Endothelial cell of umbilical vein (primary cell): ENCODE results near the gene LTBP1. TPM values are rescaled to one million over a fixed set of nuclear protein-coding genes. Genes with fewer than 3 reads are reported as not detected.

Experiments used
- BruUV-seq: library from RNA; stranded (reverse); fragments of 400-500 nt; replicated peaks from 2 replicates; lab custom pipeline; 2021; lab: Mats Ljungman, UMichigan
- CTCF ChIA-PET: fragments of 300-600, 350-600 bp; sonication (Branson Sonifier 250); formaldehyde crosslinking; loops from one replicate; lab custom pipeline; 2021; ENCODE audit warnings: antibody characterized with exemption, inconsistent platforms; lab: Charles Lee
- POLR2A ChIA-PET: fragments of 300-600, 350-600 bp; sonication (Branson Sonifier 250); formaldehyde crosslinking; loops from one replicate; lab custom pipeline; 2021; ENCODE audit warnings: antibody characterized with exemption, inconsistent platforms; lab: Charles Lee
- DNase-seq: peaks from one replicate; pipeline ENCODE4 v3.0.0-alpha.2; 2011; ENCODE audit warnings: low read depth, low spot score
- FAIRE-seq: peaks from 2 replicates; lab custom pipeline; 2011; peaks lifted over from hg19 to GRCh38; lab: Jason Lieb, UNC
- H2AFZ ChIP-seq: 2 replicates; pipeline ENCODE4 v1.6.0; 2012; ENCODE audit warnings: low read depth, low read length, control low read depth, inconsistent platforms
- H3K27ac ChIP-seq: 2 replicates; pipeline ENCODE4 v1.5.1; 2011; ENCODE audit warnings: low read depth, mild to moderate bottlenecking, control low read depth, low read length, moderate library complexity; ENCODE audit not compliant: insufficient read depth
- H3K27me3 ChIP-seq, 2 experiments: 2 replicates each; pipeline versions ENCODE4 v1.6.0 to v1.6.1; 2011; ENCODE audit warnings: low read length in 2 of 2, mixed read lengths in 1 of 2; ENCODE audit not compliant: control insufficient read depth in 2 of 2, insufficient read depth in 2 of 2
- H3K36me3 ChIP-seq, 2 experiments: 2 replicates in 1 of 2; 3 replicates in 1 of 2; pipeline ENCODE4 v1.5.1; 2011; ENCODE audit warnings: low read length in 2 of 2, mild to moderate bottlenecking in 1 of 2, moderate library complexity in 1 of 2; ENCODE audit not compliant: control insufficient read depth in 2 of 2, insufficient read depth in 2 of 2; ENCODE audit errors: extremely low read depth in 1 of 2
- H3K4me1 ChIP-seq: 3 replicates; pipeline ENCODE4 v1.5.1; 2011; ENCODE audit warnings: mild to moderate bottlenecking, low read length; ENCODE audit not compliant: control insufficient read depth, insufficient read depth; ENCODE audit errors: extremely low read depth
- H3K4me2 ChIP-seq: 2 replicates; pipeline ENCODE4 v1.6.1; 2011; ENCODE audit warnings: low read length, control low read depth, mixed read lengths; ENCODE audit not compliant: insufficient read depth
- H3K4me3 ChIP-seq, 3 experiments: fragments of 200-600 bp in 1 of 3; sonication (generic), shearing (Covaris generic) in 1 of 3; replicated peaks in 1 of 3; 2 replicates each; pipeline ENCODE4 v1.5.1; 2011 to 2016; ENCODE audit warnings: control low read depth in 3 of 3, low read length in 3 of 3, mild to moderate bottlenecking in 2 of 3, inconsistent platforms in 1 of 3, low read depth in 1 of 3, moderate library complexity in 1 of 3; ENCODE audit not compliant: insufficient read depth in 1 of 3
- H3K79me2 ChIP-seq: 2 replicates; pipeline ENCODE4 v1.6.0; 2012; ENCODE audit warnings: low read length, inconsistent platforms; ENCODE audit not compliant: control insufficient read depth, insufficient read depth
- H3K9ac ChIP-seq: replicated peaks from 2 replicates; pipeline ENCODE3; 2011; ENCODE audit warnings: low read length, control low read depth; ENCODE audit not compliant: insufficient read depth; ENCODE audit errors: extremely low read depth
- H3K9me1 ChIP-seq: replicated peaks from 3 replicates; pipeline ENCODE4 v1.6.0; 2011; ENCODE audit warnings: mild to moderate bottlenecking, low read length; ENCODE audit not compliant: control insufficient read depth, insufficient read depth; ENCODE audit errors: extremely low read depth
- H3K9me3 ChIP-seq: replicated peaks from 2 replicates; pipeline ENCODE4 v1.5.1; 2012; ENCODE audit warnings: low read length, inconsistent platforms; ENCODE audit not compliant: control insufficient read depth, insufficient read depth
- H4K20me1 ChIP-seq: replicated peaks from 2 replicates; pipeline ENCODE3; 2011; ENCODE audit warnings: mild to moderate bottlenecking, low read length; ENCODE audit not compliant: control insufficient read depth, insufficient read depth; ENCODE audit errors: extremely low read depth
- EZH2 ChIP-seq: IDR thresholded peaks from 2 replicates; pipeline ENCODE4 v1.6.1; 2012; ENCODE audit warnings: borderline replicate concordance, low read depth, mild to moderate bottlenecking, moderate library complexity, low read length, inconsistent platforms; ENCODE audit not compliant: severe bottlenecking
- GATA2 ChIP-seq: IDR thresholded peaks from 2 replicates; pipeline ENCODE4 v1.7.0; 2011; ENCODE audit warnings: low read depth, mild to moderate bottlenecking, moderate library complexity, mixed read lengths, low read length; ENCODE audit not compliant: insufficient read length, insufficient read depth
- JUN ChIP-seq: IDR thresholded peaks from 2 replicates; pipeline ENCODE4 v1.6.1; 2011; ENCODE audit warnings: borderline replicate concordance, low read depth; ENCODE audit not compliant: insufficient read length, insufficient read depth
- MYC ChIP-seq: IDR thresholded peaks from one replicate; pipeline ENCODE4 v1.6.1; 2011; ENCODE audit warnings: mild to moderate bottlenecking, low read depth, low read length
- POLR2A ChIP-seq: IDR thresholded peaks from 2 replicates; pipeline ENCODE4 v1.6.1; 2012; ENCODE audit warnings: low read depth, mild to moderate bottlenecking, control low read depth, low read length
- POLR2AphosphoS5 ChIP-seq: IDR thresholded peaks from 2 replicates; pipeline ENCODE4 v1.6.1; 2012; ENCODE audit warnings: low read depth, mild to moderate bottlenecking, control low read depth, low read length, moderate library complexity; ENCODE audit not compliant: insufficient read depth
- dilution Hi-C: fragments of 300-500 bp; cut with MboI; formaldehyde crosslinking; loops from one replicate; pipeline ENCODE4 v1.15.0; 2019; ENCODE audit warnings: low sequenced_read_pairs; ENCODE audit not compliant: extremely low pct_ligation_motif_present
- intact Hi-C: fragments of 100-400 bp; cut with micrococcal nuclease; formaldehyde crosslinking; loops from one replicate; pipeline ENCODE4 v1.10.0; 2022
- polyA plus RNA-seq, 4 experiments: library from polyadenylated mRNA; depleted of rRNA in 3 of 4; stranded (reverse) in 3 of 4; unstranded in 1 of 4; fragments of >200 nt; gene quantifications; 2 replicates each; pipeline versions ENCODE4 v1.2.1 to v1.2.3, GENCODE V29; 2011 to 2012; ENCODE audit warnings: missing spikeins in 1 of 4
- total RNA-seq: library from RNA; stranded (reverse); gene quantifications from 2 replicates; pipeline ENCODE4 v1.2.3, GENCODE V29; 2021
- TF ChIP-seq, protein P1 (sequence below), 2 donors: IDR thresholded peaks; 1 replicate in 1 of 2; 2 replicates in 1 of 2; pipeline ENCODE4 v1.5.1; 2011; ENCODE audit warnings: low read length in 2 of 2, mild to moderate bottlenecking in 2 of 2, moderate library complexity in 2 of 2, control low read depth in 1 of 2, inconsistent platforms in 1 of 2, low read depth in 1 of 2; ENCODE audit not compliant: insufficient read depth in 1 of 2; ENCODE audit errors: extremely low read depth in 1 of 2

LTBP1 gene
- total and polyA plus RNA-seq, 2 donors (not counting 3 experiments of a cell fraction or from before 2014, with no cell fraction given), result 57.4 to 68.2 TPM

DNA sequence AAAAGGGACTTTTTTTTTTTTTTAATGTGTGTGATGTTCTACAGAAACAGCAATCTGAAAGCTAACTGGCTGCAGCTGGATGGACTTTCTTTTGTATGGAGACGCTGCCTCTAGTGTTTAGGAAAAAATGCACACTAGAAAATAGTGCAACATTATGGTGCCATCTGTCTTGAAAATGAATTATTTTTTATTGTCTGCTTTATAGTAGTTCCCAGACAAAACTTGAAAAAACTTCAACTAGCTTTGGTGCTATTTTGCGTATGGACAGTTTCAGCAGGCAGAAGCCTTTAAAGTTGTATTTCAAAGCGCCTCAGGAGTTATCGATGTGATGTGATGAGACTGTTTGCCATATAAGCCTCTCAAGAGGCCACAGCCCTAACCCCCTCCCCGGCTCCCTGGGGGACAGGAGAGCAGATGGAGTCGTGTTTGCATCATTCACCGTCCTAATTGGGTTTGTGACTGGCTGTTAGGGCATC, 86.9 kb downstream of the LTBP1 start:
- POLR2A ChIA-PET, result no interaction called here
- H3K4me3 ChIP-seq, result no peak overlapping the region

More for the DNA sequence above, 86.9 kb downstream of the LTBP1 start:
- intact Hi-C loops, result loop anchor here (1.0 to 5.0 kb wide), 3 partner anchors 53 to 339 kb away; no protein-coding TSS in a partner anchor
- Histone ChIP-seq H3K4me2 (no peak overlapping the region), H4K20me1 (no peaks in the 10 kb centered on the region), H3K9me3 (no peaks in the 10 kb centered on the region), H3K9ac (peak overlapping the region; percentile 31), H3K9me1 (no peaks in the 10 kb centered on the region), H3K27ac (no peak overlapping the region), H3K4me1 (peaks cover 15% of the 10 kb centered on the region), H3K79me2 (peaks cover 5% of the 10 kb centered on the region), H3K27me3 (no peaks in the 10 kb centered on the region), H3K36me3 (no peaks in the 10 kb centered on the region), H2AFZ (no peak overlapping the region)
- no peak for TF ChIP-seq GATA2
- TF ChIP-seq MYC, result no peak
- no peak for TF ChIP-seq JUN
- no peak for TF ChIP-seq POLR2A
- TF ChIP-seq, protein P1, sequence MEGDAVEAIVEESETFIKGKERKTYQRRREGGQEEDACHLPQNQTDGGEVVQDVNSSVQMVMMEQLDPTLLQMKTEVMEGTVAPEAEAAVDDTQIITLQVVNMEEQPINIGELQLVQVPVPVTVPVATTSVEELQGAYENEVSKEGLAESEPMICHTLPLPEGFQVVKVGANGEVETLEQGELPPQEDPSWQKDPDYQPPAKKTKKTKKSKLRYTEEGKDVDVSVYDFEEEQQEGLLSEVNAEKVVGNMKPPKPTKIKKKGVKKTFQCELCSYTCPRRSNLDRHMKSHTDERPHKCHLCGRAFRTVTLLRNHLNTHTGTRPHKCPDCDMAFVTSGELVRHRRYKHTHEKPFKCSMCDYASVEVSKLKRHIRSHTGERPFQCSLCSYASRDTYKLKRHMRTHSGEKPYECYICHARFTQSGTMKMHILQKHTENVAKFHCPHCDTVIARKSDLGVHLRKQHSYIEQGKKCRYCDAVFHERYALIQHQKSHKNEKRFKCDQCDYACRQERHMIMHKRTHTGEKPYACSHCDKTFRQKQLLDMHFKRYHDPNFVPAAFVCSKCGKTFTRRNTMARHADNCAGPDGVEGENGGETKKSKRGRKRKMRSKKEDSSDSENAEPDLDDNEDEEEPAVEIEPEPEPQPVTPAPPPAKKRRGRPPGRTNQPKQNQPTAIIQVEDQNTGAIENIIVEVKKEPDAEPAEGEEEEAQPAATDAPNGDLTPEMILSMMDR (IDR thresholded peaks at IDR 0.05; ENCODE audit: extremely low read depth in 1 of 2, insufficient read depth in 1 of 2, low read depth in 1 of 2, low read length in 2 of 2), result peak; percentile 13 to 46
- no peak for TF ChIP-seq POLR2AphosphoS5
- TF ChIP-seq EZH2, result no peak
- BruUV-seq, result no TSS peak
- FAIRE-seq (no peak), DNase-seq (peak; percentile 67)
- dilution Hi-C loops, result no loop called here
- CTCF ChIA-PET, result interaction anchor here (0.5 to 5.0 kb wide), 31 partner anchors 11 to 550 kb away, joined by 3 to 39 read pairs (median 4); partner anchors contain the start of genes LTBP1 and RASGRP3
